ENCODE data around the gene OPRD1.

Gene OPRD1

DNA sequence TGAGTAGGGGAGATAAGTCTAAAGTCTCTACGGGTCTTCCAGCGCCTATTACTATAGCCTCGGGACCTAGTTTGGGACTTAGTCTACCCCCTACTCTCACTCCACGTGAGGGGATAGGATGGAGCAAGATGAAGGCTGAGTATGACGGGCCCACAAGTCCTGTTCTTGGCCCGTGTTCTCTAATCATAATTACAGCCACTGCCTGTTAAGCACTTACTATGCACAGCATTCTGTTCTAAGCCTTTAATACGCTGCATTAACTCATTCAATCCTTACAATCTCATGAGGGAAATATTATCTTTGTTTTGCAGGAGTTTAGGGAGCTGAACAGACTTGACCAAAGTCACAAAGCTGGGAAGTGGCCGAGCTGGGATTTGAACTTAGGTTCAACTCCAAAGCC is 78.5 kb downstream of the OPRD1 start:
- H3K14ac ChIP-seq (ENCODE audit: low read length in 2 of 2), result no peak overlapping the region
- H3K9me3 ChIP-seq (ENCODE audit: control insufficient read depth, low read length), result no peaks in the 10 kb centered on the region
- no peak overlapping the region for H2BK12ac ChIP-seq (ENCODE audit: low read length in 2 of 2)
- no peak overlapping the region for H3K9ac ChIP-seq (ENCODE audit: low read length)
- H3K36me3 ChIP-seq (ENCODE audit: control insufficient read depth in 1 of 2, insufficient read depth in 2 of 2, low read depth in 1 of 2, low read length in 2 of 2), result peaks cover 0 to 10% of the 10 kb centered on the region in 2 experiments
- no peak overlapping the region for H3K4me3 ChIP-seq (ENCODE audit: insufficient read depth in 1 of 2, low read depth in 1 of 2, low read length in 2 of 2)
- no peak overlapping the region for H3K4me2 ChIP-seq (ENCODE audit: low read length, poor library complexity, severe bottlenecking)
- H3K79me1 ChIP-seq (replicated peaks; ENCODE audit: low read length, poor library complexity, severe bottlenecking), result peaks cover 18% of the 10 kb centered on the region
- no peak overlapping the region for H2BK5ac ChIP-seq (ENCODE audit: low read depth, low read length, poor library complexity, severe bottlenecking)
- DNase-seq, result no peak
- H2AFZ ChIP-seq (ENCODE audit: low read depth, low read length), result no peak overlapping the region
- no peak overlapping the region for H2BK120ac ChIP-seq (ENCODE audit: low read depth, low read length)
- 100% methylated on average over 5 of the region's 8 CpGs for WGBS
- no peak overlapping the region for H3K27ac ChIP-seq (ENCODE audit: low read length, poor library complexity, severe bottlenecking)
- H4K91ac ChIP-seq (ENCODE audit: low read length), result no peak overlapping the region
- peaks cover 0 to 5% of the 10 kb centered on the region in 2 experiments for H3K27me3 ChIP-seq (ENCODE audit: control insufficient read depth in 1 of 2, insufficient read depth in 1 of 2, low read length in 2 of 2)
- no peak overlapping the region for H3K4ac ChIP-seq (ENCODE audit: low read depth in 1 of 2, low read length in 2 of 2)
- no peak overlapping the region for H2AK5ac ChIP-seq (ENCODE audit: low read length, severe bottlenecking)
- no peak overlapping the region for H3K18ac ChIP-seq (ENCODE audit: low read depth in 1 of 2, low read length in 2 of 2)
- no peak overlapping the region for H2BK15ac ChIP-seq (ENCODE audit: low read depth, poor library complexity, severe bottlenecking)
- H3K4me1 ChIP-seq (ENCODE audit: control insufficient read depth, insufficient read depth, low read depth, low read length), result peaks cover 19% of the 10 kb centered on the region
- H3K23ac ChIP-seq (ENCODE audit: low read length in 2 of 2), result no peak overlapping the region
- no peak overlapping the region for H4K8ac ChIP-seq (ENCODE audit: low read length)

DNA sequence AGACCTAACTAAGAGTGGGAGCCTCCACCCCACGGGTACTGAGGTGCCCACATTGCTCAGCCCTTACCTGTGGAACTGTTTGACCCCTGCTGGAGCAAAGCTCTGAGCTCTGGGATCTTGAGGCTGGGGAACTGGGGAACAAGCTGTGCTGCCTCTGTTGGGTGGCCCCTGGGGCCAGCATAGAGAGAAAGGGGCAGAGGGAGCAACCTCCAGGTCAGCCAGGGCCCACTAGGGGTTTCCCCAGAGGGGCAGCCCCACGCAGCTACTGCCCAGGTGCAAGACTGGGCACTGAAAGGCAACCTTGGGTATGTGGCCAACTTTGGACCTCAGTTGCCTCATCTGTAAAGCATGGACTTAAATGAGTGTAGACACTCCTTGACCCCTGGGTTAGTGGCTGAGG is 78.9 kb downstream of the OPRD1 start:
- Histone ChIP-seq H2BK15ac (ENCODE audit: low read depth, poor library complexity, severe bottlenecking) (no peak overlapping the region), H2AK5ac (ENCODE audit: low read length, severe bottlenecking) (no peak overlapping the region), H3K4me2 (ENCODE audit: low read length, poor library complexity, severe bottlenecking) (no peak overlapping the region), H2BK5ac (ENCODE audit: low read depth, low read length, poor library complexity, severe bottlenecking) (no peak overlapping the region), H2AFZ (ENCODE audit: low read depth, low read length) (no peak overlapping the region), H3K27ac (ENCODE audit: low read length, poor library complexity, severe bottlenecking) (no peak overlapping the region), H4K91ac (ENCODE audit: low read length) (no peak overlapping the region), H4K8ac (ENCODE audit: low read length) (no peak overlapping the region), H2BK120ac (ENCODE audit: low read depth, low read length) (no peak overlapping the region), H3K23ac (ENCODE audit: low read length in 2 of 2) (no peak overlapping the region), H3K27me3 (ENCODE audit: control insufficient read depth in 1 of 2, insufficient read depth in 1 of 2, low read length in 2 of 2) (peaks cover 0 to 5% of the 10 kb centered on the region in 2 experiments), H3K79me1 (replicated peaks; ENCODE audit: low read length, poor library complexity, severe bottlenecking) (peaks cover 18% of the 10 kb centered on the region), H3K9ac (ENCODE audit: low read length) (no peak overlapping the region), H3K4ac (ENCODE audit: low read depth in 1 of 2, low read length in 2 of 2) (no peak overlapping the region), H3K9me3 (ENCODE audit: control insufficient read depth, low read length) (no peaks in the 10 kb centered on the region), H3K14ac (ENCODE audit: low read length in 2 of 2) (no peak overlapping the region), H3K36me3 (ENCODE audit: control insufficient read depth in 1 of 2, insufficient read depth in 2 of 2, low read depth in 1 of 2, low read length in 2 of 2) (peaks cover 0 to 10% of the 10 kb centered on the region in 2 experiments), H3K18ac (ENCODE audit: low read depth in 1 of 2, low read length in 2 of 2) (no peak overlapping the region), H3K4me1 (ENCODE audit: control insufficient read depth, insufficient read depth, low read depth, low read length) (peaks cover 17% of the 10 kb centered on the region), H3K4me3 (ENCODE audit: insufficient read depth in 1 of 2, low read depth in 1 of 2, low read length in 2 of 2) (no peak overlapping the region), H2BK12ac (ENCODE audit: low read length in 2 of 2) (no peak overlapping the region)
- whole genome bisulfite sequencing, result 86% methylated on average over 2 of the region's 2 CpGs
- DNase-seq, result no peak

GRCh38 chr1:28891256-28891655 is 79.3 kb downstream of the OPRD1 start:
- Histone ChIP-seq H3K18ac (ENCODE audit: low read depth in 1 of 2, low read length in 2 of 2) (no peak overlapping the region), H3K27ac (ENCODE audit: low read length, poor library complexity, severe bottlenecking) (no peak overlapping the region), H3K36me3 (ENCODE audit: control insufficient read depth in 1 of 2, insufficient read depth in 2 of 2, low read depth in 1 of 2, low read length in 2 of 2) (peaks cover 0 to 10% of the 10 kb centered on the region in 2 experiments), H3K4me3 (ENCODE audit: insufficient read depth in 1 of 2, low read depth in 1 of 2, low read length in 2 of 2) (no peak overlapping the region), H4K91ac (ENCODE audit: low read length) (no peak overlapping the region), H3K4me1 (ENCODE audit: control insufficient read depth, insufficient read depth, low read depth, low read length) (peaks cover 17% of the 10 kb centered on the region), H2AK5ac (ENCODE audit: low read length, severe bottlenecking) (no peak overlapping the region), H3K4me2 (ENCODE audit: low read length, poor library complexity, severe bottlenecking) (no peak overlapping the region), H2BK15ac (ENCODE audit: low read depth, poor library complexity, severe bottlenecking) (no peak overlapping the region), H3K9ac (ENCODE audit: low read length) (no peak overlapping the region), H2BK120ac (ENCODE audit: low read depth, low read length) (no peak overlapping the region), H3K9me3 (ENCODE audit: control insufficient read depth, low read length) (no peaks in the 10 kb centered on the region), H3K4ac (ENCODE audit: low read depth in 1 of 2, low read length in 2 of 2) (no peak overlapping the region), H3K14ac (ENCODE audit: low read length in 2 of 2) (no peak overlapping the region), H2AFZ (ENCODE audit: low read depth, low read length) (no peak overlapping the region), H3K27me3 (ENCODE audit: control insufficient read depth in 1 of 2, insufficient read depth in 1 of 2, low read length in 2 of 2) (peaks cover 0 to 5% of the 10 kb centered on the region in 2 experiments), H4K8ac (ENCODE audit: low read length) (no peak overlapping the region), H3K79me1 (replicated peaks; ENCODE audit: low read length, poor library complexity, severe bottlenecking) (peaks cover 18% of the 10 kb centered on the region), H2BK12ac (ENCODE audit: low read length in 2 of 2) (no peak overlapping the region), H3K23ac (ENCODE audit: low read length in 2 of 2) (no peak overlapping the region), H2BK5ac (ENCODE audit: low read depth, low read length, poor library complexity, severe bottlenecking) (no peak overlapping the region)
- 66% methylated on average over 2 of the region's 2 CpGs for WGBS
- DNase-seq, result no peak

- Histone ChIP-seq H3K4me2 (ENCODE audit: low read length, poor library complexity, severe bottlenecking) (no peak overlapping the region), H2BK15ac (ENCODE audit: low read depth, poor library complexity, severe bottlenecking) (no peak overlapping the region), H4K8ac (ENCODE audit: low read length) (no peak overlapping the region), H3K27ac (ENCODE audit: low read length, poor library complexity, severe bottlenecking) (no peak overlapping the region), H3K4me3 (ENCODE audit: insufficient read depth in 1 of 2, low read depth in 1 of 2, low read length in 2 of 2) (no peak overlapping the region), H2BK120ac (ENCODE audit: low read depth, low read length) (no peak overlapping the region), H4K91ac (ENCODE audit: low read length) (no peak overlapping the region), H3K27me3 (ENCODE audit: control insufficient read depth in 1 of 2, insufficient read depth in 1 of 2, low read length in 2 of 2) (peaks cover 0 to 5% of the 10 kb centered on the region in 2 experiments), H3K18ac (ENCODE audit: low read depth in 1 of 2, low read length in 2 of 2) (no peak overlapping the region), H3K23ac (ENCODE audit: low read length in 2 of 2) (no peak overlapping the region), H2BK12ac (ENCODE audit: low read length in 2 of 2) (no peak overlapping the region), H3K4me1 (ENCODE audit: control insufficient read depth, insufficient read depth, low read depth, low read length) (peaks cover 9% of the 10 kb centered on the region), H3K36me3 (ENCODE audit: control insufficient read depth in 1 of 2, insufficient read depth in 2 of 2, low read depth in 1 of 2, low read length in 2 of 2) (peaks cover 0 to 15% of the 10 kb centered on the region in 2 experiments), H2AFZ (ENCODE audit: low read depth, low read length) (no peak overlapping the region), H2AK5ac (ENCODE audit: low read length, severe bottlenecking) (no peak overlapping the region), H3K14ac (ENCODE audit: low read length in 2 of 2) (no peak overlapping the region), H3K9ac (ENCODE audit: low read length) (peak overlapping the region; percentile 43), H3K9me3 (ENCODE audit: control insufficient read depth, low read length) (no peaks in the 10 kb centered on the region), H3K79me1 (replicated peaks; ENCODE audit: low read length, poor library complexity, severe bottlenecking) (peaks cover 22% of the 10 kb centered on the region), H2BK5ac (ENCODE audit: low read depth, low read length, poor library complexity, severe bottlenecking) (no peak overlapping the region), H3K4ac (ENCODE audit: low read depth in 1 of 2, low read length in 2 of 2) (peak overlapping the region in 1 of 2 experiments; percentile 9)
- peak; percentile 39 for DNase-seq
- 51% methylated on average over 8 of the region's 8 CpGs for WGBS
These were observed 81.6 kb downstream of the OPRD1 start for GRCh38 chr1:28893403-28894102.

Measured in mesenchymal stem cell (in vitro differentiated cells and primary cell).